CD4-positive, alpha-beta T cell treated with Interleukin-6 at 100 ng/mL for 8 hours (primary cell): ENCODE data around the gene MYO15B.

Experiments
- DNase-seq: peaks from one replicate; pipeline ENCODE4 v3.0.0-alpha.2; 2020; ENCODE audit warnings: mixed read lengths, low spot score

MYO15B gene

DNA sequence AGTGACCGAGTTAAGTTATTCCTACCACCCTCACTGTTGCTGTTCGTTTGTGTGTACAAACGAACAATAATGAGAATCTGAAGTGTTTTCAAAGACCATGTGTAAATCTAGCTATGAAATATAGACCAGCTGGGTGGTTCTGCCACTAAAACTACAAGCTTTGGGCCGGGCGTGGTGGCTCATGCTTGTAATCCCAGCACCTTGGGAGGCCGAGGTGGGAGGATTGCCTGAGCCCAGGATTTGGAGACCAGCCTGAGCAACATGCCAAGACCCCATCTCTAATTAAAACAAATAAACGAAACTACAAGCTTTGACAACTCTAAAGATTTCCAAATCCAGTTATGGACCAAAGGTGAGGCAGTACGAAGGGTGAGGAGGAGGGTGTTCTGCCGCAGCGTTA is 78.4 kb downstream of the MYO15B start:
- no peak for DNase-seq

DNA sequence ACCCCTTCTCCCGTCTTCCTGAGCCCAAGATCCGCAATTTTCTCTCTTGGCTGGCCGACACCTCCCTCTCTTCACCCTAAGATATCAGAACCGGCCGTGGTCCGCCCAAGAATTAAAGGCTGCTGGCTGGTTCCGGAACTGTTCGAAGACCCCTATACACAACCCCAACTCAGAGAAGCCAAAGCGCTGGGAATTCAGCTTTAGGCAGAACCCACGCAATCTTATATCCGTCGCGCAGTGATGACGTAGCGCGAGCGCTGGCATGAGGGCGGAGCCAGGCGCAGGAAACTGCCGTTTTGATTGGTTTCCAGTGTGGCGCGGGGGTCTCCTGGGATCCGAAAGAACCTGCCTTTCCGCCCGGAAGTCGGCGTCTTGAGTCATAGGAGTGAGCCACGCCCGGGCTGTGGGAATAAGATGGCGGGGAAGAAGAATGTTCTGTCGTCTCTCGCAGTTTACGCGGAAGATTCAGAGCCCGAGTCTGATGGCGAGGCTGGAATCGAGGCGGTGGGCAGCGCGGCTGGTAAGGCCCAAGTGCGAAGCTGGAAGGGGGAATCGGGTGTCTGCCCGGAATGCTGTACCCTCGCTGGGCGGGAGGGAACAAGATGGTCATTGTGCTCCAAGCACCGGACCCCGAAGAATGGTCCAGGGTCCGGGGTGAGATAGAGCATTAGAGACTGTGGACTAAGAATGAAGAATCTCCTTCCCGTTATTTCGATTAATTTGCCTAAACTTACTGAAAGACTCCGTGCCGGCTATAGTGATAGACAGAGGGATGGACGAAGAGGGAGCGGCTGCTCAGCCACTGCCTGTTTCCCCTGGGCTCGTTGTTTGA is 79.6 kb downstream of the MYO15B start, which contains the start of the genes RECQL5 and SAP30BP:
Gene RECQL5, minus strand, starts transcription at position 196 of the 832 bp plus-strand sequence. CDS start 597 bp downstream, outside the sequence.
Gene SAP30BP, plus strand, starts transcription at position 380 of the 832 bp plus-strand sequence. Its CDS starts 35 bp downstream, at position 415.
- peak; percentile 96 for DNase-seq

DNA sequence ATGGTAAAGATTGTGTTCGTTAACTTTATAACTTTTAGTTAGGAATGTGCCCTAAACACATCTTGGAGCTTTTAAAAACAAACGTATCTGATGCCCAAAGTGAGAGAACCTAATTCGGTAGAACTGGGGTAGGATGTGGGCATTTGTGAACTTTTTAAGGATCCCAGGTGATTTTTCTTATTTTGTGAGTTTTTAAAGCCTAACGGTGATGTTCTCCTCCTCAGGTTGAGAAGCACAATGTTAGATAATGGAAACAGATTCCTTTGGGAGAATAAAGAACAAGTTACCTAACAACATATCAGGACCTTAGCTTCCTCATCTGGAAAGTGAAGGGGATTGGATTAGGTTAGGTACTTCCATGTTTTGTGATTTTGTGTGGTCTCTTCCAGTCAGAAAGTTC is 80.2 kb downstream of the MYO15B start:
- DNase-seq = no peak

DNA sequence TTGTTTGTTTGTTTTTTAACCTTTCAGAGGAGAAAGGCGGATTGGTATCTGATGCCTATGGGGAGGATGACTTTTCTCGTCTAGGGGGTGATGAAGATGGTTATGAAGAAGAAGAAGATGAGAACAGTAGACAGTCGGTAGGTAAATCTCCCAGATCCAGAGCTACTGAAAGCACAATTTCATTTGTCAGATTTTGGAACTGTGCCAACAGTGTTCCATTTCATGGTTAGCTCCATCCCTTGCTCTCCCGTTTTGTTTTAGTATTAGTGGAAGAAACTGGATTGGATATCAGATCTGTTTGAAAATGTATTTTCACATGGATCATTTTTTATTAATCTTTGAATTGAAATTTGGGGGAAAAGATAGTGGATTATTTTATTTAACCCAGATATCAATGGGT is 80.9 kb downstream of the MYO15B start:
- no peak for DNase-seq

DNA sequence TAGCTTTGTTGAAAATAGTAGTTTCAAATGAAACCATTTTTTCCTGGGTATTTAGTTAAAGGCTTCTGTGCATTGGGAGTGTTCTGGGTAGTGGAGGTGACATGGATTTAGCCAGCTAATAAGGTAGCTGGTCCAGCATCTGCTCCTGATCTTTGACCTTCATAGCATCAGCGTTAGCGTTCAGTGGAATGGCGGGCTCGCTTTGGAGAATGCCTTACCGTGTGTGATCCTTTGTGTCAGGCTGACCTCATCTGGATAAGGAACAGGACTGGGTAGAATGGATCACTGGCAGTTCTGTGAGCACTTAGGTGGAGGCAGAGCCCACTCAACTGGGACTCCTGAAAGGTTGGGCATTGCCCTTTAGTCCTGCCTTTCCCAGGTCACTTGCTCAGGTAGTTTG is 83.3 kb downstream of the MYO15B start:
- DNase-seq = no peak

DNA sequence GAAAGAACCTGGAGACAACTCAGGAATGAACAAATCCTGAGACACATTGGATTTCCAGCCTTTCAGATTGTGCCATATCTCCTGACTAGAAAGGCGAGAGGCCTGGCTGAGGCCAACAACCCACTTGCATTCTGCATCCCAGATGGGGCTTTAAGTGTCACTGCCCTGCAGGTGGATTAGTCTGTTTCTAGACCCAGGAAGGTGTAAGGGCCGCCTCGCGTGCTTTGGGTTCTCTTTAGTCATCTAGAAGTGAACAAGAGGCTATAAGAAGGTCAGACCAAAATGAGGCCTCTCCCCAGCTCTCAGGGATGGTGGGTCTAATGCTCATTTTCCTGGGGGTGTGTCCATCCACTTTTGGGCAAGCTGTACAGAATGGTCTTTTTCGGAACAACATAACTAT is 84.4 kb downstream of the MYO15B start:
- DNase-seq = no peak

DNA sequence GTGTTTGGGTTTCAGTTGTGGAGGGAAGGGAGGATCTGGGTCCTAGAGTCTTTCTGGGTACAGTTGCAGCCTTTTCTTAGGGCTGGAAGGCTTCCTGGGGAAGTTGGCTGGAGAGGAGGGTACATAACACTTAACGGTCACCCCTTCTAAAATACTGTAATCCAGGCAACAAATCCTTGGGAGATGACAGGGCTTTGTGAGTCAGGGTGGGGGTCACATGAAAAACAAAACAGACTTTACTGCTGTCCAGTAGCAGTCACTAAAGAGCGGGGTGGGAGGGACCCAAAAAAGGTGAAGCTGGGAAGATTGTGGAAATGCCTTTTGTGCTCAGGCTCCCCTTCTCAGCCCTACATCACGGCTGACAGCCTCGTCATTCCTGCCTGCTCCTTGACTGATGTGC is 85.9 kb downstream of the MYO15B start:
- DNase-seq = no peak
